Stomach (tissue), 9 donors: ENCODE measurements around the gene HELLS. TPM values are rescaled to one million over a fixed set of nuclear protein-coding genes. Genes with fewer than 3 reads are reported as not detected.

Experiments
- DNase-seq, 2 donors: peaks; one replicate each; pipeline versions ENCODE4 v3.0.0 to v3.0.0-alpha.2; 2013 to 2019
- H3K27ac ChIP-seq, 5 donors: fragments of 200-600 bp in 4 of 5; sonication (generic) in 4 of 5; one replicate each; pipeline ENCODE4 v1.5.1; 2013 to 2019; ENCODE audit warnings: mild to moderate bottlenecking in 1 of 5, moderate library complexity in 1 of 5
- H3K27me3 ChIP-seq, 3 donors: fragments of 200-600 bp; sonication (generic); one replicate each; pipeline ENCODE4 v1.5.1; 2017 to 2019; ENCODE audit warnings: mixed run types in 1 of 3
- H3K36me3 ChIP-seq, 4 donors: fragments of 200-600 bp; sonication (generic); 1 replicate in 3 of 4; 2 replicates in 1 of 4; pipeline ENCODE4 v1.5.1; 2016 to 2019
- H3K4me1 ChIP-seq, 4 donors: fragments of 200-600 bp; sonication (generic); one replicate each; pipeline ENCODE4 v1.5.1; 2016 to 2019
- H3K4me3 ChIP-seq, 4 donors: fragments of 200-600 bp; sonication (generic) in 3 of 4; one replicate each; pipeline ENCODE4 v1.5.1; 2016 to 2019; ENCODE audit warnings: mild to moderate bottlenecking in 1 of 4
- H3K9me3 ChIP-seq, 4 donors: fragments of 200-600 bp; sonication (generic); one replicate each; pipeline ENCODE4 v1.5.1; 2016 to 2019
- POLR2AphosphoS5 ChIP-seq, 3 donors: sonication (generic); formaldehyde crosslinking; IDR thresholded peaks; one replicate each; pipeline ENCODE4 v1.6.1; 2016; ENCODE audit warnings: antibody characterized with exemption in 3 of 3
- WGBS, 5 donors: extraction: QIAGEN DNeasy Blood & Tissue Kit in 3 of 5; methylation state at CpG; one replicate each; pipeline versions ENCODE4 v1.1.5 to v1.1.7; 2013 to 2018; 5-methylcytosine and 5-hydroxymethylcytosine counted together
- intact Hi-C: fragments of 100-400 bp; cut with DNase I; formaldehyde crosslinking; loops from one replicate; pipeline ENCODE4 v1.15.1; 2023; ENCODE audit warnings: low total_unique reads
- polyA plus RNA-seq, 3 donors: library from polyadenylated mRNA; stranded (reverse); fragments of 200-250 nt; gene quantifications; one replicate each; pipeline ENCODE4 v1.2.3, GENCODE V29; 2013
- total RNA-seq, 5 donors: library from RNA; depleted of rRNA; stranded (reverse); fragments of >200 nt; gene quantifications; one replicate each; pipeline versions ENCODE4 v1.1.0 to v1.2.3, GENCODE V29; 2014 to 2016
- donor health status: healthy with polysubstance abuse.
- donor health status: Bipolar disorder and iron deficiency.
- donor health status: healthy.

HELLS gene
- total and polyA plus RNA-seq, 8 donors, result 1.7 to 74.2 (median 6.3) TPM

DNA sequence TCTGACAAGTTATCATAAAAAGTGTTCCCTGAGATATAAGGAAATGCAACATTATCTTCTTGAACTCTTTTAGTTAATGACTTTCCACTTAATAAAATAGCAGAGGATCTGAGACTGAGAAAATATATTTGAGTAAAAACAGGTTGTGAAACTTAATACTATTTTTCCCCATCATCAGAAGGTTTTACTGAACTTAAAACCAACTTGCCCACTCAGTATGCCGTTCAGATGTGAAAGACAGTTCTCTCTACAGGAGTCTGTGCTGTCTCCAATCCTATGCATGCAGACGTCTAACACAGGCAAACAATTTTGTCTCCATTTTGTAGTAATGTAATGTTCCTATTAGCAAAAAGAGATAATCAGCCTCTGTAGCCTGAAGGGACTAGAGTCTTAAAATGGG, 99.7 kb downstream of the HELLS start:
- Histone ChIP-seq H3K27ac (no peak overlapping the region), H3K4me3 (no peak overlapping the region), H3K36me3 (no peaks in the 10 kb centered on the region), H3K4me1 (no peaks in the 10 kb centered on the region), H3K27me3 (no peaks in the 10 kb centered on the region), H3K9me3 (peaks cover 0 to 5% (median 0%) of the 10 kb centered on the region in 4 donors)
- WGBS, 5 donors, result 59 to 76% (median 60%) methylated on average over 2 of the region's 2 CpGs
- DNase-seq, result no peak
- intact Hi-C loops, result no loop called here
- no peak for TF ChIP-seq POLR2AphosphoS5 (IDR thresholded peaks at IDR 0.05)

Other genes with a start within 250 kb of the HELLS start
- gene NOC3L, start 182.8 kb upstream of the HELLS start, total RNA-seq, result 10 to 100 TPM in 2 of 5 donors, 1 to 10 TPM in 2, under 1 TPM in 1; 0.58 to 28.5 (median 8.5) TPM
- gene NOC3L, start 182.8 kb upstream of the HELLS start, polyA plus RNA-seq, result 1 to 10 TPM; 3.7 to 5.8 (median 4.7) TPM
- gene TBC1D12, start 143.2 kb upstream of the HELLS start, total RNA-seq, result 100 to 1,000 TPM in 1 of 5 donors, 10 to 100 TPM in 4; 12.8 to 163 (median 26.8) TPM
- 1 to 10 TPM; 4.1 to 5.4 (median 4.8) TPM for gene TBC1D12, start 143.2 kb upstream of the HELLS start, polyA plus RNA-seq
- gene CYP2C18, start 137.9 kb downstream of the HELLS start, total RNA-seq, result 10 to 100 TPM in 4 of 5 donors, 1 to 10 TPM in 1; 5.5 to 66.8 (median 25.9) TPM
- gene CYP2C18, start 137.9 kb downstream of the HELLS start, polyA plus RNA-seq, result 10 to 100 TPM in 1 of 3 donors, 1 to 10 TPM in 2; 3.6 to 12.7 (median 9.1) TPM
- gene CYP2C19, start 216.9 kb downstream of the HELLS start, total RNA-seq, result 100 to 1,000 TPM in 1 of 5 donors, 10 to 100 TPM in 3, under 1 TPM in 1; 0.89 to 135 (median 33.8) TPM
- under 1 TPM; 0.31 to 0.46 (median 0.33) TPM for gene CYP2C19, start 216.9 kb downstream of the HELLS start, polyA plus RNA-seq